Fibroblast of lung (primary cell): ENCODE data around the gene TENM4. TPM values are rescaled to one million over a fixed set of nuclear protein-coding genes. Genes with fewer than 3 reads are reported as not detected.

Source experiments
- DNase-seq, 2 donors: peaks; one replicate each; pipeline versions ENCODE4 v3.0.0 to v3.0.0-alpha.2; 2010; ENCODE audit warnings: low read depth in 2 of 2
- H2AFZ ChIP-seq: 2 replicates; pipeline ENCODE4 v1.5.1; 2012; ENCODE audit warnings: low read length, control low read depth, inconsistent platforms
- H3K27ac ChIP-seq: 2 replicates; pipeline ENCODE4 v1.5.1; 2011; ENCODE audit warnings: low read length, control low read depth; ENCODE audit not compliant: insufficient read depth
- H3K27me3 ChIP-seq: 2 replicates; pipeline ENCODE4 v1.5.1; 2011; ENCODE audit warnings: mild to moderate bottlenecking, low read length; ENCODE audit not compliant: control insufficient read depth, insufficient read depth
- H3K36me3 ChIP-seq: 2 replicates; pipeline ENCODE4 v1.5.1; 2011; ENCODE audit warnings: low read length; ENCODE audit not compliant: control insufficient read depth, insufficient read depth
- H3K4me1 ChIP-seq: 2 replicates; pipeline ENCODE4 v1.5.1; 2011; ENCODE audit warnings: low read length; ENCODE audit not compliant: control insufficient read depth, insufficient read depth; ENCODE audit errors: extremely low read depth
- H3K4me2 ChIP-seq: 2 replicates; pipeline ENCODE4 v1.5.1; 2011; ENCODE audit warnings: low read length, control low read depth; ENCODE audit not compliant: insufficient read depth; ENCODE audit errors: extremely low read depth
- H3K4me3 ChIP-seq, 4 experiments: fragments of 200-600 bp in 1 of 4; sonication (generic) in 1 of 4; replicated peaks in 1 of 4; 2 replicates each; pipeline ENCODE4 v1.5.1; 2011 to 2016; ENCODE audit warnings: low read length in 4 of 4, low read depth in 3 of 4, mild to moderate bottlenecking in 3 of 4, control low read depth in 2 of 4, inconsistent platforms in 1 of 4, mixed read lengths in 1 of 4; ENCODE audit not compliant: insufficient read depth in 1 of 4; ENCODE audit errors: control extremely low read depth in 1 of 4
- H3K79me2 ChIP-seq: 2 replicates; pipeline ENCODE4 v1.5.1; 2012; ENCODE audit warnings: mild to moderate bottlenecking, low read length, inconsistent platforms; ENCODE audit not compliant: control insufficient read depth, insufficient read depth
- H3K9ac ChIP-seq: 2 replicates; pipeline ENCODE4 v1.5.1; 2011; ENCODE audit warnings: mild to moderate bottlenecking, low read length, control low read depth; ENCODE audit not compliant: insufficient read depth
- H3K9me3 ChIP-seq: 2 replicates; pipeline ENCODE4 v1.5.1; 2012; ENCODE audit warnings: low read depth, low read length; ENCODE audit not compliant: control insufficient read depth, insufficient read depth
- H4K20me1 ChIP-seq: 2 replicates; pipeline ENCODE4 v1.5.1; 2011; ENCODE audit warnings: low read length; ENCODE audit not compliant: control insufficient read depth, insufficient read depth; ENCODE audit errors: extremely low read depth
- EZH2 ChIP-seq: IDR thresholded peaks from 2 replicates; pipeline ENCODE4 v1.5.1; 2012; ENCODE audit warnings: low read length, control low read depth, mild to moderate bottlenecking; ENCODE audit errors: missing control alignments
- polyA plus RNA-seq, 2 donors: library from polyadenylated mRNA; depleted of rRNA in 1 of 2; stranded (reverse) in 1 of 2; unstranded in 1 of 2; fragments of >200 nt; gene quantifications; 2 replicates each; pipeline ENCODE4 v1.2.1, GENCODE V29; 2011 to 2012; ENCODE audit warnings: missing spikeins in 1 of 2
- total RNA-seq: library from RNA; depleted of rRNA; stranded (reverse); fragments of >200 nt; gene quantifications from 2 replicates; pipeline ENCODE4 v1.2.1, GENCODE V29; 2014
- TF ChIP-seq, protein P1 (sequence below), 2 donors: IDR thresholded peaks in 1 of 2; conservative IDR thresholded peaks in 1 of 2; 1 replicate in 1 of 2; 2 replicates in 1 of 2; pipeline ENCODE4 v1.5.1; 2011 to 2012; ENCODE audit warnings: low read length in 2 of 2, control low read depth in 1 of 2, inconsistent platforms in 1 of 2, low read depth in 1 of 2, mild to moderate bottlenecking in 1 of 2

The TENM4 gene
- total and polyA plus RNA-seq, 2 donors (not counting 1 experiment from before 2014, with no cell fraction given), result 4.6 to 48.4 TPM

DNA sequence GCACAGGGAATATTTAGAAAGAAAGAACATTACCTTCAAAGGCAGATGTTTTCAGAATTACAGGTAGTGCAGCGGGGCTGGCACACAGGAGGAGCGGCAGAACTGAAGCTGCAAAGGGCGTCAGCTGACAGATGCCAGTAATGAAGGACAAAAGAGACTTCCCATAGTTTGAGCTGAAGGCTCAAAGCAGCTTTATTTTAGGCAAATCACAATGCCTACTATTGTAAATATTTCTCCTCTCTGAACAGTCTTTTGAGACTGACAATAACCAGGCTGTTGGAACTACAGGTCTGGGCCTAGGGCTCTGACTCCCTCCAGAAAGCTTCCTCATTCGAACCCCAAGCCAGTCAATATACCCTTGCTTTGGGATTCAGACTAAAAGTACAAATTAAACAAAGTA is 609.3 kb downstream of the TENM4 start:
- no peak overlapping the region for H3K4me3 ChIP-seq
- no peaks in the 10 kb centered on the region for H3K4me1 ChIP-seq
- no peaks in the 10 kb centered on the region for H4K20me1 ChIP-seq
- no peak for DNase-seq
- H3K36me3 ChIP-seq, result no peaks in the 10 kb centered on the region
- H3K27ac ChIP-seq, result no peak overlapping the region
- H3K27me3 ChIP-seq, result no peaks in the 10 kb centered on the region
- TF ChIP-seq, protein P1, sequence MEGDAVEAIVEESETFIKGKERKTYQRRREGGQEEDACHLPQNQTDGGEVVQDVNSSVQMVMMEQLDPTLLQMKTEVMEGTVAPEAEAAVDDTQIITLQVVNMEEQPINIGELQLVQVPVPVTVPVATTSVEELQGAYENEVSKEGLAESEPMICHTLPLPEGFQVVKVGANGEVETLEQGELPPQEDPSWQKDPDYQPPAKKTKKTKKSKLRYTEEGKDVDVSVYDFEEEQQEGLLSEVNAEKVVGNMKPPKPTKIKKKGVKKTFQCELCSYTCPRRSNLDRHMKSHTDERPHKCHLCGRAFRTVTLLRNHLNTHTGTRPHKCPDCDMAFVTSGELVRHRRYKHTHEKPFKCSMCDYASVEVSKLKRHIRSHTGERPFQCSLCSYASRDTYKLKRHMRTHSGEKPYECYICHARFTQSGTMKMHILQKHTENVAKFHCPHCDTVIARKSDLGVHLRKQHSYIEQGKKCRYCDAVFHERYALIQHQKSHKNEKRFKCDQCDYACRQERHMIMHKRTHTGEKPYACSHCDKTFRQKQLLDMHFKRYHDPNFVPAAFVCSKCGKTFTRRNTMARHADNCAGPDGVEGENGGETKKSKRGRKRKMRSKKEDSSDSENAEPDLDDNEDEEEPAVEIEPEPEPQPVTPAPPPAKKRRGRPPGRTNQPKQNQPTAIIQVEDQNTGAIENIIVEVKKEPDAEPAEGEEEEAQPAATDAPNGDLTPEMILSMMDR (conservative IDR thresholded peaks at IDR 0.05 in 1 of 2, IDR thresholded peaks at IDR 0.05 in 1 of 2; ENCODE audit: low read depth in 1 of 2, low read length in 2 of 2), result no peak
- TF ChIP-seq EZH2, result no peak
- H3K4me2 ChIP-seq, result no peak overlapping the region
- H3K9ac ChIP-seq, result no peak overlapping the region
- H3K9me3 ChIP-seq, result no peaks in the 10 kb centered on the region
- H2AFZ ChIP-seq, result no peak overlapping the region
- H3K79me2 ChIP-seq, result no peaks in the 10 kb centered on the region

DNA sequence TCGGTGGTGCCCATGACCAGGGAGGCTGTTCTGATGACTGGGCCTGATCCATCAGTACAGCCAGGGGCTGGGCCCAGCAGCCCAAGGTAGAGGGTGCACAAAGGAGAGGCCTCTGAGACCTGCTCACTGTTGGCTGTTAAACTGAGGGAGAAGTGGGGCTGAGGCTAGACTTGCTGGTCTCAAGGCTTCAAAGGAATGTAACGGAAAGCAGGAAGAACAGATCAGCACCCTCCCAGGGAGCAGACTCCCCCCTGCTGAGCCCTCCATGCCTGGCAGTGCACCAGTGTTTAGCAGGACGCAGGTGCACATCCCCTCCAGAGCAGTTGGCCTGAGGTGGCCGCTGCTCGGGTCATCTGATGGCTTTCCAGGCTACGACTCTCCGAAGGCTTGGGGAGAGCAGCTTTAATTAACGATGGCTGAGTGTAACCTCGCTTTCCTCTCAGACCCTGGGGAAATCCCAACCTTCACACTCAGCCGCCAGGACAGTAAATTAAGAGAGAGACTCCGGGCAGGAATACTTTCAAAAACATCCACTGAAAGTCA is 610.5 kb downstream of the TENM4 start:
- Histone ChIP-seq H3K27ac (no peak overlapping the region), H3K79me2 (no peaks in the 10 kb centered on the region), H3K36me3 (no peaks in the 10 kb centered on the region)

DNA sequence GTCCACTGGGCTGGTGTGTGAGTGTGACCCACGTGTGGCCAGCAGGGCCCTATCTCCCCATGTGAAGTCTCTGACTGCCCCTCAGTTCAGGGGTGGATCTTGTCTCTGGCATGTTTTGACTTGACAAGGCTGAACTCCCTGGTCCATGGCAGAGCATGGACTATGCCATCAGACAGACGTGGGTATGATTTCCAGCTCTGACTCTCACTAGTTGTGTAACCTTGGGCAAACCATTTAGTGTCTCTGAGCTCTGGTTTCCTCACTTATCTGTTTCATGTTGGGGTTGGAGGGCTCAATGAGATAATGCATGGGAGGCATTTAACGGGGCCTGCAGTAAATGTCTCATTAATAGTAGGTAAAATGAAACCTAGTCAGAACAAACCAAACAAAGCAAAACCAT is 611.7 kb downstream of the TENM4 start:
- H3K9ac ChIP-seq, result no peak overlapping the region
- H3K4me1 ChIP-seq, result no peaks in the 10 kb centered on the region
- H3K27me3 ChIP-seq, result no peaks in the 10 kb centered on the region
- no peaks in the 10 kb centered on the region for H3K36me3 ChIP-seq
- H4K20me1 ChIP-seq, result no peaks in the 10 kb centered on the region
- H3K79me2 ChIP-seq, result no peaks in the 10 kb centered on the region
- H3K9me3 ChIP-seq, result no peaks in the 10 kb centered on the region
- no peak overlapping the region for H3K27ac ChIP-seq
- no peak overlapping the region for H3K4me3 ChIP-seq
- no peak overlapping the region for H3K4me2 ChIP-seq
- no peak for TF ChIP-seq EZH2
- TF ChIP-seq, protein P1 (conservative IDR thresholded peaks at IDR 0.05 in 1 of 2, IDR thresholded peaks at IDR 0.05 in 1 of 2; ENCODE audit: low read depth in 1 of 2, low read length in 2 of 2), result no peak
- no peak overlapping the region for H2AFZ ChIP-seq
- no peak for DNase-seq

More for the DNA sequence above, 610.5 kb downstream of the TENM4 start:
- TF ChIP-seq, protein P1 (conservative IDR thresholded peaks at IDR 0.05 in 1 of 2, IDR thresholded peaks at IDR 0.05 in 1 of 2; ENCODE audit: low read depth in 1 of 2, low read length in 2 of 2), result no peak
- TF ChIP-seq EZH2, result no peak
- no peaks in the 10 kb centered on the region for H4K20me1 ChIP-seq
- H3K4me2 ChIP-seq, result no peak overlapping the region
- H3K9ac ChIP-seq, result no peak overlapping the region
- H3K4me3 ChIP-seq, result no peak overlapping the region
- peak in 1 of 2 donors; percentile 7 for DNase-seq
- H2AFZ ChIP-seq, result no peak overlapping the region
- H3K9me3 ChIP-seq, result no peaks in the 10 kb centered on the region
- no peaks in the 10 kb centered on the region for H3K27me3 ChIP-seq
- H3K4me1 ChIP-seq, result no peaks in the 10 kb centered on the region
